Suprapubic skin (tissue), 3 donors: ENCODE results near the gene RGS16.

Experiments
- CTCF ChIP-seq, 2 donors: fragments of 200-600 bp in 1 of 2; fragments of 450-650 bp in 1 of 2; sonication (generic) in 1 of 2; IDR thresholded peaks; one replicate each; pipeline ENCODE4 v1.5.1; 2016 to 2019; ENCODE audit warnings: antibody characterized with exemption in 2 of 2, mild to moderate bottlenecking in 1 of 2, moderate library complexity in 1 of 2
- POLR2A ChIP-seq, 2 donors: fragments of 450-650 bp; IDR thresholded peaks; one replicate each; pipeline ENCODE4 v1.6.1; 2017; ENCODE audit warnings: antibody characterized with exemption in 2 of 2, mild to moderate bottlenecking in 2 of 2, moderate library complexity in 2 of 2

GRCh38 chr1:182600745-182601415 is 3.3 kb downstream of the RGS16 start:
- TF ChIP-seq POLR2A (IDR thresholded peaks at IDR 0.05) (no peak), CTCF (IDR thresholded peaks at IDR 0.05) (no peak)
